Measurements from ENCODE around the gene TMEM255B.
A peak's percentile ranks its signal among the peaks of the same experiment; 100 is the strongest.
"Not testable (repeated sequence)": the region's sequence is repeated elsewhere in the genome, so short reads cannot be mapped to it uniquely, and the experiment has no call there.

TMEM255B gene

DNA sequence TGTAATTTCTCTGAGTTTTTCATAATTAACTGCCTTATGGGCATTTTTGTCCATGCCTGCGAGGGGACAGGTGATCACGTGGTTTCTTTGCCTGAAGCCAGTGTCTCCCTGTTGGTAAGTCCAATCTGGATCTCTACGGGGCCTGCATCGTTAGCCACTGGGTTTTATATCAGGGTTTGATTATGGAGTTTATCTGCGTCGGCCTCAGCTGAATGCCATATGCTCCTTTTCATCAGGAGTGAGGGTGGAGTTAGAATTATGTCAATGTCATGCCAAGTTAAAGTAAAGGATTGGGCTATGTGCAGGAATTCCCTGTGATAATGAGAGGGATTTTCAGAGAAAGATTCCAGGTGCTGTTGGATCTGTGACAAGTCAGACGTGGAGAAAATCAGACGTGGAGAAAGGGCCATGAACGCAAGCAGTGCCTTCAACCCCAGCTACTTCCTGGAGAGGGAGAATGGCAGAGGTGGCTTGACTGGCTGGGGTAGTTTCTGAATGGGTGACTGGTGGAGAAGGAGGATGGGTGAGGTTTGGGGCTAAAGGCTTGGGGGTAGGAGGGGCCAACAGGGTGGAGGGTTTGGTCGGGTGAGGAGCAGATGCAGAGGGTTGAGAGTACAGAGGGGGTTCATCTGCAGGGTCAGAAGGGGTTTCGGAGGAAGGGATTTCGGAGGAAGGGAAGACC lies 24.3 kb downstream of the TMEM255B start:
- in situ Hi-C loops (cut with HindIII; ENCODE audit: low pct_unique_long_range_greater_than_20kb, low sequenced_read_pairs), result no loop called here
- DNase-seq (ENCODE audit: low read depth in 1 of 2, low spot score in 1 of 2), result peak in 1 of 2 experiments; percentile 24

DNA sequence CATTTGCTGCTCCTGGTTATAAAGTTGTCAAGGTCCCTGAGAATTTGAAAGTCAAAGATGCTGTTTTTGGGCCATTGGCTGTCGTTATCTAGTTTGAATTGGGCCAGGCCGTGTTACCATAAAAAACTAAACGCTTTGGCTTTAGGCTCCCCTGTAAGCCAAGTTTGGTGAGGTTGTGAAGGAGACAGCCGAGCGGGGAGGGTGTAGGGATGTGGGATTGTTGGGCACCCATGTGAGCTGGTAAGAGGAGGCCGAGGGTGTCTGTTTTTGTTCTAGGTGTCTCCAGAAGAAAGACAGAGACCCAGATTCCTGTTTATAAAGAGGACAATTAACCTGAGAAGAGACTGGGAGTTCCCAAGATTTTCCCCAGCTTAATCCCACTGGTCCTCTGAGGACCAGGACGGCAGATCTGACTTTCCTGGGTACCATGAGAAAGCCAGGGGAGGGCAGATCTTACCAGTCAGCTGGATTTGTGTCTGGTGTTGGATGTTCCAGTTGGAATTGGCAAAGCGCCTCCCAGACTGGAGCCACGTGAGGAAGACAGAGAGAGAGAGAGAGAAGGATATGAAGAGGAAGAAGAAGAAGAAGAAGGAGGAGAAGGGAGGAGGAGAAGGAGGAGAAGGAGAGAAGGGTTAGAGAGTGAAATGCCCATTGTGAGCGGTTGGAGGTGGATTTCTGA lies 25.1 kb downstream of the TMEM255B start:
- TF ChIP-seq JUND (IDR thresholded peaks at IDR 0.05; ENCODE audit: low read depth), result no peak
- in situ Hi-C loops (cut with HindIII; ENCODE audit: low pct_unique_long_range_greater_than_20kb, low sequenced_read_pairs), result no loop called here
- no peak for DNase-seq (ENCODE audit: low read depth in 1 of 2, low spot score in 1 of 2)

More for the DNA sequence above, 24.3 kb downstream of the TMEM255B start:
- TF ChIP-seq JUND (IDR thresholded peaks at IDR 0.05; ENCODE audit: low read depth), result no peak

DNA sequence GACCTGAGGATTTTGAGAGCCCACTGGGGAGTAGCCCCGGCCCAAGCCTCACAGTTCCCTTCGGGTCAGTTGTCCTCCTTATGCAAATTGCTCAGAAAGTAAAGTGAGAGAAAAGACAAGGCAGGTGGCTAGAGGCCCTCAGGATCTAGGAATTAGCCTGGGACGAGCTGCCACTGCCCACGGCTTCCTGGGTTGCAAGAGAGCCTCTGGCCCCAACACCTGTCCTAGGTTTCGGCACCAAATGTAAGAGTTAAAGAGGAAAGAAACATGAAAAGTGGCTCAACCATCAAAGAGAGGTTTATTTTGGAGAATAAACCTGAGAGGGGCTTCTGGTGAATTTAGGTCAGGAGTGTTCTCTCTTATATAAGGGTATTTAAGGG lies 25.6 kb downstream of the TMEM255B start:
- in situ Hi-C loops (cut with HindIII; ENCODE audit: low pct_unique_long_range_greater_than_20kb, low sequenced_read_pairs), result no loop called here
- no peak for DNase-seq (ENCODE audit: low read depth in 1 of 2, low spot score in 1 of 2)
- no peak for TF ChIP-seq JUND (IDR thresholded peaks at IDR 0.05; ENCODE audit: low read depth)

DNA sequence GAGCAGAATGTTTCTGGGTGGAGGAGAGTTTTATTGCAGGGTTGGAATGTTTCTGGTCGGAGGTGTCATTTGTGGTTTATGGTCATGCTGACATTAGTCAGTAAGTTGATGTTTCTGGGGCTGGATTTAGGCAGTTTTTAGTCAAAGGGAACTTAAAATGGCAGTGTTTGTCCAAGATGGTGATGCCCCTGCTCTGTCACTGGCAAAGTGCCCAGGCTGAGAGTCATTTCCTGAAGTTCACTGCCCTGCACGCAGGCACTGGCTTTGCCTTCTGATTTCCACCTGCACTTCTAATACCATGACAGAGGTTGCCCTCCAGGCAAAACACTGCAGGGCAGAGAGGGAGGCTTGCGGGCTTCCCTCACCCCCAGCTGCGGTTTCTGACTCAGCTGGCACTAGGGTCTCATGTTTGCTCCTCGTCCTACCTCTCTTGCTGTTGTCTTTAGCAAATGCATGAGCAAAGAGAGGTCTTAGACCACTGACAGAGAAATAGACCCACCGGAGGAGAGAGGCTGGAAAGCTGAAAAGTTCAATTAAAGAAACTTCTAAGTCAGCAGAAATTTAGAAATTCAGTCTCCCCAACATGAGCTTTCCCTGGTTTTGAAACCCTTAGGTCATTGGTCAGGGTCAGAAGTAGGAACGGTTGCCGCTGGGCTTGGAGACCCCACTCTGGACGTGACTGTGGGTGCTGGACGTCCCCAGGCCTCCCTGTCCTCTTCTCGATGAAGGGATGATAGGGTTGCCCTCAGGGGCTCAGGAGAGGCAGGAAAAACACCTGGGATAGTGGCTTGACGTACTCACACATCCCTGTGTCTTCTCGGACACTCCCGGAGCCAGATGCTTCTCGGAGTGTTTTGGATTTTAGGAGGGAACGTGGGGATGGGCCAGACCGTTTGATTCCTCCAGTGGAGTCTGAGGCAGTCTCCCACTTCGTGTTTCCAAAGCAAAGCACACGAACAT lies 26.3 kb downstream of the TMEM255B start:
- no peak for TF ChIP-seq JUND (IDR thresholded peaks at IDR 0.05; ENCODE audit: low read depth)
- no peak for DNase-seq (ENCODE audit: low read depth in 1 of 2, low spot score in 1 of 2)
- in situ Hi-C loops (cut with HindIII; ENCODE audit: low pct_unique_long_range_greater_than_20kb, low sequenced_read_pairs), result no loop called here

DNA sequence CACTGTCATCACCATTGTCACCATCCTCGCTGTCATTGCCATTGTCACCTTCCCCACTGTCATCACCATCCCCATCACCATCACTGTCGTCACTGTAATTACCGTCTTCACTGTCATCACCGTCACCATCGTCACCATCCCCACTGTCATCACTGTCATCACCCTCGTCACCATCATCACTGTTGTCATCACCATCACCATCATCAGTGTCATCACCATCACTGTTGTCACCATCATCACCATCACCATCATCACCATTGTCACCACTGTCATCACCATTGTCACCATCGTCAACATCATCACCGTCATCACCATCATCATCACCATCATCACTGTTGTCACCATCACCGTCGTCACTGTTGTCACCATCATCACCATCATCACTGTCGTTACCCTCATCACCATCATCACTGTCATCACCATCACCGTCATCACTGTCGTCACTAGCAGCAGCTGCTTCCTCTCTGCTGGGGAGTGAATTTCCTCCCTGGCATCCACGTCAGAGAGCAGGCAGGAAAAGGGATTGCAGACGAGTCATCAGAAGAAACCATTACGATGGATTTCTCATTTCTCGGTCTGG lies 27.3 kb downstream of the TMEM255B start:
- no peak for TF ChIP-seq JUND (IDR thresholded peaks at IDR 0.05; ENCODE audit: low read depth)
- in situ Hi-C loops (cut with HindIII; ENCODE audit: low pct_unique_long_range_greater_than_20kb, low sequenced_read_pairs), result no loop called here
- DNase-seq (ENCODE audit: low read depth in 1 of 2, low spot score in 1 of 2), result no peak

DNA sequence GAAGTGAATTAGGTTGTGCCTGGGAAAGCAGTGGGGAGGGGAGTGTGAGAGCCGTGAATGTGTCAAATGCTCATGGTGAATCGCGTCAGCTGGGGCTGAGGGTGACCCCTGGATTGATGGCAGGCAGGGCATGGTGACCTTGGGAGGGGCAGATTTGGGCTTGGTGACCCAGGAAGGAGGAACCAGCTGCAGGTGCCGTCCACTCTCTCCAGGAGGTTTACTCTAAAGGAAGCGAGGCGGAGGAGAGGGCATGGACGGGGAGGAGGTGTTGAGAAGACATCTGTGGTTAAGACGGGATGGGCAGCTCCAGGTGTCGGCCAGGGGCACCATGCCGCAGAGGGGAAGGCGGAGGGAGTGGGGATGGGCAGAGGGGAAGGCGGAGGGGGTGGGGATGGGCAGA lies 28.7 kb downstream of the TMEM255B start:
- in situ Hi-C loops (cut with HindIII; ENCODE audit: low pct_unique_long_range_greater_than_20kb, low sequenced_read_pairs), result no loop called here
- no peak for DNase-seq (ENCODE audit: low read depth in 1 of 2, low spot score in 1 of 2)
- TF ChIP-seq JUND (IDR thresholded peaks at IDR 0.05; ENCODE audit: low read depth), result no peak

DNA sequence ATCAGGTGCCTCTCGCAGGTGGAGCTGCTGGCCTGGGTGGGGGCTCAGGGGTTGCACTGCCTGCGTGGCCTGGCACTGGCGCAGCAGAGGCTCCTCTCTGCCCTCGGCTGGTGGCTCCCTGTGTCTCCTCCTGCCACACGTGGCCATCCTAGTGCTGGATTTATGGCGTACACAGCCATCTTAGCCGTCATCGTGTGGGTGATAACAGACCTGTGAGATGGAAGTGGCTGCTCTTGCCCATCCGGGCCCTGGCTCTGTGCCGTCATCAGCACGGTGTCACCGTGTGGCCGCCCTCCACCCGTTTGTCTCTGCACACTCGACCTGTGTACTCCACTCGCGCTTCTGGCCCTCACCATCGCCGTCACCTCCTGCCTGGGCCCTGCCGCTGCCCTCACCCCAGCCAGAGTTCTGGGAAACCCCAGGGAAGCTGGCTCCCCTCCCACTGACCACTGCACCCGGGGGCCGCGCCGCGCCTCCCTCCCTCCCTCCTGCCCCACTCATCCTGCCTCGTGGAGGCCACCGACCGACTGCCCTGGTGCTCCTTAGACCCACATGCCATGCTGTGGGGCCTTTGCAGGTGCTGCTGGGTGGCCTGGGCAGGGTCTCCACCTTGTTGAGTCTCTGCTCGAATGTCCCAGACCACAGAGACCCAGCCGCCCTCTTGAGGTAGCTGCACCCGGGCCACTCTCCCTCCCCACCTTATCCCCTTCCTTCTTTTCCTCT lies 29.5 kb downstream of the TMEM255B start:
- TF ChIP-seq JUND (IDR thresholded peaks at IDR 0.05; ENCODE audit: low read depth), result no peak
- in situ Hi-C loops (cut with HindIII; ENCODE audit: low pct_unique_long_range_greater_than_20kb, low sequenced_read_pairs), result no loop called here
- no peak for DNase-seq (ENCODE audit: low read depth in 1 of 2, low spot score in 1 of 2)

DNA sequence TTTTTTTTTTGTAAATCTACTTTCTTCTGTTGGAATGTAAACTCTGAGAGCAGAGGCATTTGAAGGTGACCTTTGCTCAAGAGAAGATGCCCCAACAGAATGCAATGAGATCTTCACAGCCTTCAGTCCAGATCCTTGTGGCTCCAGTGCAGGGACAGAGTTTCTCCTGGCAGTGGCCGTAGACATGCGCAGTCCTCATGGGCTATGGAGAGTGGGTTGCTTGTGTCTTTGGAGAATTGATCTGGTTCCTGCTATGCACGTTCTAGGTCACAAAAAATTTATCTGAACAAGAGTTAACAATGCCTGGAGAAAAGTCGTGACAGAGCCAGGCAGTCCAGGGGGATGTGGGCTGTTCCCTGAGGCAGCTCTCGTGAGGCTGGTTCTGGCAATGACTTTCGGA lies 30.1 kb downstream of the TMEM255B start:
- in situ Hi-C loops (cut with HindIII; ENCODE audit: low pct_unique_long_range_greater_than_20kb, low sequenced_read_pairs), result no loop called here
- no peak for TF ChIP-seq JUND (IDR thresholded peaks at IDR 0.05; ENCODE audit: low read depth)

DNA sequence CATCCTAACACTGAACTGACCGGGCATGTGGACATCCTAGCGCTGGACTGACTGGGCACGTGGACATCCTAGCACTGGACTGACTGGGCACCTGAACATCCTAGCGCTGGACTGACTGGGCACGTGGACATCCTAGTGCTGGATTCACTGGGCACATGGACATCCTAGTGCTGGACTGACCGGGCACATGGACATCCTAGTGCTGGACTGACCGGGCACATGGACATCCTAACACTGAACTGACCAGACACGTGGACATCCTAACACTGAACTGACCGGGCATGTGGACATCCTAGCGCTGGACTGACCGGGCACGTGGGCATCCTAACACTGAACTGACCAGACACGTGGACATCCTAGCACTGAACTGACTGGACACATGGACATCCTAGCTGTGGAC lies 30.9 kb downstream of the TMEM255B start:
- DNase-seq (ENCODE audit: low read depth in 1 of 2, low spot score in 1 of 2); in situ Hi-C loops (cut with HindIII; ENCODE audit: low pct_unique_long_range_greater_than_20kb, low sequenced_read_pairs): not testable (repeated sequence)

More for the DNA sequence above, 30.1 kb downstream of the TMEM255B start:
- DNase-seq (ENCODE audit: low read depth in 1 of 2, low spot score in 1 of 2), result no peak

DNA sequence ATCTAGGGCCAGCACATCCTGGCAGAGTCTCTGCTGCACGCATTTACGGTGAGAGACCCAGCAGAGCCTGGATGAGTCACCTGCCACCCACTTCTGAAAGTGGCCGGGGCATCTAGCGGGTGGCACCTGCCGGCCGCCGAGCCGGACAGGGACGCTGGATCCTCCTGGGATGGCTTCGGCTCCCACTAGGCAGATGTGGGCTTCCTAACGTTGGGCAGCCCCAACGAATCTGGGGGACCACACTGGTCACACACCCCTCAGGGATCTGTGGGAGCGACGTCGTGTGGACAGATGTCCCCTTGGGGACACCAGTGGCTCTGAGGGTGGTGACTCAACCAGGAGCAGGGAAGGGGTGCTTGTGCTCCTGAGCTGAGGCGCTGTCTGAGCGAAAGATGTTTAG lies 32.2 kb downstream of the TMEM255B start:
- in situ Hi-C loops (cut with HindIII; ENCODE audit: low pct_unique_long_range_greater_than_20kb, low sequenced_read_pairs), result no loop called here
- DNase-seq (ENCODE audit: low read depth in 1 of 2, low spot score in 1 of 2), result no peak
- TF ChIP-seq JUND (IDR thresholded peaks at IDR 0.05; ENCODE audit: low read depth), result no peak

DNA sequence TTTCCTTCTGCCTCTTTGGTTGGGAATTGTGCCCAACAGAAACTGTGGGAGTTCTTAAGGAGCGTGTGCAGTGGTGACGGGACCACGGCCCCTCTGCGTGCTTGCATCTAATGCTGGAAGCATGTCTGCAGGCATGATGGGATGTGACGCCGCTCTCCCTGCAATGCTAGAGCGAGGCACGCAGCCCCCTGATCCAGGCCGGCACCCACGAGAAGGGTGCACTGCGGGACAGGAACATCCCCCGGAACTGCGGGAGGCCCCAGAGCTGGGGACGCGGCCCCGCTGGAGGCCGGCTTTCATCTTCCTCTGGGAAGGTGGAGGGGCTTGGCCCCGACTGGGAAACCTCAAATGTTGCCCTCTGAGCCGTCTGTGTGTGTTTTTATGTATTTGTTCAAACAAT lies 32.7 kb downstream of the TMEM255B start:
- no peak for DNase-seq (ENCODE audit: low read depth in 1 of 2, low spot score in 1 of 2)
- in situ Hi-C loops (cut with HindIII; ENCODE audit: low pct_unique_long_range_greater_than_20kb, low sequenced_read_pairs), result no loop called here
- TF ChIP-seq JUND (IDR thresholded peaks at IDR 0.05; ENCODE audit: low read depth), result no peak

DNA sequence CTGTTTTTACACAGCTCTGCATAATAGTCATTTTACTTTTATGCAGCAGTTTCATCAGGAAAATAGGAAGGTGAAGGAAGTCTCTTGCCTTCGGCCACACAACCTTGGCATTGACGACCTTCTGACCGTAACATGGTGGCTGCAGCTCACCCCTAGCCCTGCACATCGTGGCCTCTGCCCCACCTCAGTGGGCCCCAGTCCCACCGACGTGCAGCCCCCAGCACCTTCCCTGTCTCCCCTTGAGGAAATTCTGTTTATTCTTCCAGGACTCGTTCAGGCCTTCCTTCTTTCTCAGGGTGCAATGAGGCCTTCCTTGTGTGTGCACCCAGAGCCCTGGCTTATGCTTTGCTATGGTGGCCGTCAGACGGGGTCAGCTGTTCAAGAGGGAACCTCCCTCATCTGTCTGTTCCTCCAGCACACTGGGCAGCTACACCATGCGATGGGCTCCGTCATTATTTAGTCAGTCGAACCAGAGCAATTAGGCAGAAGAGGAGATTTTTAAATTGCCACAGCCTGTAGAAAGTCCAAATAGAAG lies 33.3 kb downstream of the TMEM255B start:
- in situ Hi-C loops (cut with HindIII; ENCODE audit: low pct_unique_long_range_greater_than_20kb, low sequenced_read_pairs), result no loop called here
- TF ChIP-seq JUND (IDR thresholded peaks at IDR 0.05; ENCODE audit: low read depth), result no peak
- no peak for DNase-seq (ENCODE audit: low read depth in 1 of 2, low spot score in 1 of 2)

Data from T47D (cell line).